ENCODE data around the gene NOP53. TPM values are rescaled to one million over a fixed set of nuclear protein-coding genes. Genes with fewer than 3 reads are reported as not detected.
"Not testable (repeated sequence)": the region's sequence is repeated elsewhere in the genome, so short reads cannot be mapped to it uniquely, and the experiment has no call there.

Gene NOP53
- total and polyA plus RNA-seq, 5 experiments from 2014 or later: 266 to 882 (median 443) TPM

- H3K4me1 Mint-ChIP-seq: peaks cover 2 to 8% (median 7%) of the 10 kb centered on the region in 4 donors
- DNase-seq (no peak), ATAC-seq (no peak)
- no peak overlapping the region for H3K4me3 Mint-ChIP-seq
- POLR2A ChIA-PET: no interaction called here
- H3K27ac Mint-ChIP-seq: no peak overlapping the region
- no peaks in the 10 kb centered on the region for H3K9me3 Mint-ChIP-seq
- peaks cover 0 to 4% (median 3%) of the 10 kb centered on the region in 5 donors for H3K27me3 Mint-ChIP-seq
- no peaks in the 10 kb centered on the region for H3K36me3 Mint-ChIP-seq
These were observed 47.3 kb downstream of the NOP53 start for GRCh38 chr19:47792616-47793015.

GRCh38 chr19:47794526-47794925 is 49.2 kb downstream of the NOP53 start:
- Mint-ChIP-seq H3K4me1 (peaks cover 0 to 3% (median under 1%) of the 10 kb centered on the region in 4 donors), H3K4me3 (no peak overlapping the region), H3K9me3 (peaks cover 0 to 5% (median 0%) of the 10 kb centered on the region in 9 donors), H3K36me3 (no peaks in the 10 kb centered on the region), H3K27ac (no peak overlapping the region), H3K27me3 (peaks cover 0 to 16% (median 7%) of the 10 kb centered on the region in 5 donors)
- ATAC-seq (no peak), DNase-seq (no peak)
- POLR2A ChIA-PET: no interaction called here

GRCh38 chr19:47796785-47797184 is 51.4 kb downstream of the NOP53 start:
- peaks cover 0 to 16% (median 7%) of the 10 kb centered on the region in 5 donors for H3K27me3 Mint-ChIP-seq
- H3K4me1 Mint-ChIP-seq: no peaks in the 10 kb centered on the region
- H3K27ac Mint-ChIP-seq: no peak overlapping the region
- peaks cover 0 to 8% (median 3%) of the 10 kb centered on the region in 9 donors for H3K9me3 Mint-ChIP-seq
- no peak overlapping the region for H3K4me3 Mint-ChIP-seq
- ATAC-seq: no peak
- POLR2A ChIA-PET: no interaction called here
- no peak for DNase-seq
- peaks cover 0 to 5% (median 0%) of the 10 kb centered on the region in 3 donors for H3K36me3 Mint-ChIP-seq

- no peak for ATAC-seq
- Mint-ChIP-seq H3K36me3 (peaks cover 0 to 5% (median 0%) of the 10 kb centered on the region in 3 donors), H3K27me3 (peaks cover 0 to 16% (median 7%) of the 10 kb centered on the region in 5 donors), H3K27ac (peak overlapping the region in 1 of 10 donors; percentile 20), H3K4me1 (no peaks in the 10 kb centered on the region), H3K4me3 (no peak overlapping the region), H3K9me3 (peaks cover 0 to 8% (median 3%) of the 10 kb centered on the region in 9 donors)
- peak in 1 of 10 donors; percentile 9 for DNase-seq
- POLR2A ChIA-PET: no interaction called here
These were observed 52.9 kb downstream of the NOP53 start for GRCh38 chr19:47797996-47798903.

- ATAC-seq (no peak), DNase-seq (peak in 1 of 10 donors; percentile 0)
- peaks cover 0 to 5% (median 0%) of the 10 kb centered on the region in 3 donors for H3K36me3 Mint-ChIP-seq
- peak overlapping the region in 1 of 10 donors; percentile 20 for H3K27ac Mint-ChIP-seq
- H3K27me3 Mint-ChIP-seq: peaks cover 0 to 16% (median 7%) of the 10 kb centered on the region in 5 donors
- H3K4me3 Mint-ChIP-seq: no peak overlapping the region
- H3K4me1 Mint-ChIP-seq: no peaks in the 10 kb centered on the region
- peaks cover 0 to 8% (median 3%) of the 10 kb centered on the region in 9 donors for H3K9me3 Mint-ChIP-seq
- POLR2A ChIA-PET: interaction anchor here (0.6 kb wide), 1 partner anchor 315 kb away, joined by 3 read pairs; no protein-coding TSS in a partner anchor
These were observed 53.5 kb downstream of the NOP53 start for GRCh38 chr19:47798904-47799266.

- no peak for ATAC-seq
- DNase-seq: peak in 1 of 10 donors; percentile 14
- POLR2A ChIA-PET: no interaction called here
These were observed 55.9 kb downstream of the NOP53 start for GRCh38 chr19:47801270-47801669.

GRCh38 chr19:47802521-47803043 is 57.2 kb downstream of the NOP53 start:
- H3K27me3 Mint-ChIP-seq: peaks cover 0 to 18% (median 3%) of the 10 kb centered on the region in 5 donors
- no peak overlapping the region for H3K27ac Mint-ChIP-seq
- ATAC-seq (no peak), DNase-seq (peak in 1 of 10 donors; percentile 44)
- peaks cover 0 to 8% (median 3%) of the 10 kb centered on the region in 9 donors for H3K9me3 Mint-ChIP-seq
- H3K4me3 Mint-ChIP-seq: no peak overlapping the region
- peaks cover 0 to 5% (median 0%) of the 10 kb centered on the region in 3 donors for H3K36me3 Mint-ChIP-seq
- POLR2A ChIA-PET: no interaction called here
- no peaks in the 10 kb centered on the region for H3K4me1 Mint-ChIP-seq

More at GRCh38 chr19:47801270-47801669, 55.9 kb downstream of the NOP53 start:
- no peaks in the 10 kb centered on the region for H3K4me1 Mint-ChIP-seq
- peaks cover 0 to 15% (median 4%) of the 10 kb centered on the region in 5 donors for H3K27me3 Mint-ChIP-seq
- H3K27ac Mint-ChIP-seq: no peak overlapping the region
- H3K9me3 Mint-ChIP-seq: peaks cover 0 to 8% (median 3%) of the 10 kb centered on the region in 9 donors
- H3K36me3 Mint-ChIP-seq: peaks cover 0 to 5% (median 0%) of the 10 kb centered on the region in 3 donors
- H3K4me3 Mint-ChIP-seq: no peak overlapping the region

- H3K4me3 Mint-ChIP-seq, POLR2A ChIA-PET, H3K36me3 Mint-ChIP-seq, ATAC-seq, H3K9me3 Mint-ChIP-seq, H3K4me1 Mint-ChIP-seq, H3K27ac Mint-ChIP-seq: not testable (repeated sequence)
- peak in 1 of 10 donors; percentile 2 for DNase-seq
- H3K27me3 Mint-ChIP-seq: peaks cover 0 to 16% (median 1%) of the 10 kb centered on the region in 5 donors
These were observed 57.8 kb downstream of the NOP53 start for GRCh38 chr19:47803148-47803547.

- ATAC-seq, H3K4me1 Mint-ChIP-seq, H3K4me3 Mint-ChIP-seq, H3K27ac Mint-ChIP-seq, H3K36me3 Mint-ChIP-seq, POLR2A ChIA-PET, H3K9me3 Mint-ChIP-seq: not testable (repeated sequence)
- peak in 1 of 10 donors; percentile 27 for DNase-seq
- H3K27me3 Mint-ChIP-seq: peaks cover 0 to 11% (median 0%) of the 10 kb centered on the region in 5 donors
These were observed 58.3 kb downstream of the NOP53 start for GRCh38 chr19:47803671-47804070.

- POLR2A ChIA-PET, H3K36me3 Mint-ChIP-seq, H3K9me3 Mint-ChIP-seq, ATAC-seq, H3K27me3 Mint-ChIP-seq, H3K4me1 Mint-ChIP-seq, H3K27ac Mint-ChIP-seq, H3K4me3 Mint-ChIP-seq: not testable (repeated sequence)
- DNase-seq: peak in 1 of 10 donors; percentile 34
These were observed 59.1 kb downstream of the NOP53 start, which contains the start of gene TPRX1 for GRCh38 chr19:47804451-47804850. Gene TPRX1, minus strand, starts transcription at chr19:47804551. Its CDS starts 12 bp downstream, at chr19:47804539.

- no peak for ATAC-seq
- no peaks in the 10 kb centered on the region for H3K4me1 Mint-ChIP-seq
- peak in 1 of 10 donors; percentile 47 for DNase-seq
- peaks cover 0 to 5% (median 0%) of the 10 kb centered on the region in 5 donors for H3K27me3 Mint-ChIP-seq
- H3K27ac Mint-ChIP-seq: no peak overlapping the region
- H3K9me3 Mint-ChIP-seq: peaks cover 0 to 6% (median 0%) of the 10 kb centered on the region in 9 donors
- no peak overlapping the region for H3K4me3 Mint-ChIP-seq
- H3K36me3 Mint-ChIP-seq: peaks cover 0 to 5% (median 0%) of the 10 kb centered on the region in 3 donors
- POLR2A ChIA-PET: no interaction called here
These were observed 60.0 kb downstream of the NOP53 start for GRCh38 chr19:47805313-47805712.

- POLR2A ChIA-PET: no interaction called here
- peaks cover 0 to 7% (median 2%) of the 10 kb centered on the region in 5 donors for H3K27me3 Mint-ChIP-seq
- no peaks in the 10 kb centered on the region for H3K36me3 Mint-ChIP-seq
- H3K4me3 Mint-ChIP-seq: no peak overlapping the region
- no peak overlapping the region for H3K27ac Mint-ChIP-seq
- H3K4me1 Mint-ChIP-seq: no peaks in the 10 kb centered on the region
- no peak for ATAC-seq
- DNase-seq: no peak
- H3K9me3 Mint-ChIP-seq: no peaks in the 10 kb centered on the region
These were observed 61.1 kb downstream of the NOP53 start for GRCh38 chr19:47806435-47806834.

Measured in naive thymus-derived CD8-positive, alpha-beta T cell (primary cell).